IPS-20b (cell line): ENCODE measurements around the gene TEN1.

ENCODE experiments used
- H3K27ac ChIP-seq: one replicate; pipeline ENCODE4 v1.5.1; 2013; ENCODE audit warnings: low read length
- H3K27me3 ChIP-seq: 2 replicates; pipeline ENCODE4 v1.6.1; 2013; ENCODE audit warnings: mild to moderate bottlenecking, low read length, inconsistent platforms; ENCODE audit not compliant: insufficient read depth
- H3K36me3 ChIP-seq: 2 replicates; pipeline ENCODE4 v1.6.1; 2013; ENCODE audit warnings: low read depth, mild to moderate bottlenecking, inconsistent platforms, low read length, moderate library complexity; ENCODE audit not compliant: insufficient read depth
- H3K4me1 ChIP-seq: 2 replicates; pipeline ENCODE4 v1.6.1; 2013; ENCODE audit warnings: mild to moderate bottlenecking, control low read depth, inconsistent platforms, low read length, moderate library complexity; ENCODE audit not compliant: insufficient read depth
- H3K4me3 ChIP-seq: 2 replicates; pipeline ENCODE4 v1.5.1; 2013; ENCODE audit warnings: mild to moderate bottlenecking, low read length, inconsistent platforms
- H3K9ac ChIP-seq: 2 replicates; pipeline ENCODE4 v1.6.1; 2013; ENCODE audit warnings: low read depth, mild to moderate bottlenecking, inconsistent platforms, low read length, moderate library complexity
- H3K9me3 ChIP-seq: 2 replicates; pipeline ENCODE4 v1.6.1; 2013; ENCODE audit warnings: mild to moderate bottlenecking, low read depth, low read length, inconsistent platforms; ENCODE audit not compliant: insufficient read depth

TEN1 gene

GRCh38 chr17:76000016-76000754, 21.1 kb downstream of the TEN1 start:
- H3K9ac ChIP-seq = no peak overlapping the region
- no peaks in the 10 kb centered on the region for H3K4me1 ChIP-seq
- H3K4me3 ChIP-seq = no peak overlapping the region
- H3K36me3 ChIP-seq = 0 out of 2 replicates have a peak, but pooled peaks cover 12% of the 10 kb centered on the region
- H3K27ac ChIP-seq = no peak overlapping the region
- H3K27me3 ChIP-seq = no peaks in the 10 kb centered on the region
- no peaks in the 10 kb centered on the region for H3K9me3 ChIP-seq

DNA sequence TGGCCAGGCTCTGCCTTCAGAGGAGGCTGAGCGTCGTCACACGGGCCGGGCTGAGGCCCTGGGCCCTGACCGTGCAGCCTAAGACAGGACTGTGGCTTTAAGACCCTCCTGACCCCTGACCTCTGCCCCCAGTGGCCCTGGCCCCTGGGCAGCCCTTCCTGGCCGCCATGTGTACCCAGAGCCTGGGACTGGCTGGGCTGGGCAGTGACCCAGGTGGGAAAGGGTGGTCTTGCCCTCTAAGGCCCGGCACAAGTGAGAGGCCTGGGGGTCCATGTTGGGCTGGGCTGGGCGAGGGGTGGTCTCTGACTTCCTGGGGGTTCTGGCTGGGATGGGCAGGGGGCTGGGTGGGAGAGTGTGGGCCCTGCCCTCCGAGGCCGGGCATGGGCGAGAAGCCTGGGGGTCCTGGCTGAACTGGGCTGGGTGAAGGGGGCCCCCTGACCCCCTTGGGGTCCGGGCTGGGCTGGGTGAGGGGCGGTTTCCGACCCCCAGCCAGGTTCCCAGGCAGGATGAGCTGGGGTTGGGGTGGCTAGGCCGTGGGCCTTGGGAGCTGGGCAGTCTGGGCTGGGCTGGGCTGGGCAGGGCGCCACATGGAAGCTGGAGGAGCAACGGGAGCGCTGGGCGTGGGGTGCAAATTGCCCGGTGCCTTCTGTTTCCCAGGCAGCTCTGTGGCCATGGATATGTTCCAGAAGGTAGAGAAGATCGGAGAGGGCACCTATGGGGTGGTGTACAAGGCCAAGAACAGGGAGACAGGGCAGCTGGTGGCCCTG, 21.9 kb downstream of the TEN1 start, which contains the start of gene CDK3:
CDK3 (plus strand) TSS at position 101 of the 767 bp plus-strand sequence; CDS start at position 672, 571 bp downstream.
- H3K9ac ChIP-seq = no peak within 1 kb of the TSS
- no peaks in the 10 kb centered on the region for H3K27me3 ChIP-seq
- 0 out of 2 replicates have a peak, but pooled peaks cover 5% of the 10 kb centered on the region for H3K36me3 ChIP-seq
- no peaks in the 10 kb centered on the region for H3K9me3 ChIP-seq
- H3K27ac ChIP-seq = no peak within 1 kb of the TSS
- no peak within 1 kb of the TSS for H3K4me3 ChIP-seq
- H3K4me1 ChIP-seq = no peaks in the 10 kb centered on the region

DNA sequence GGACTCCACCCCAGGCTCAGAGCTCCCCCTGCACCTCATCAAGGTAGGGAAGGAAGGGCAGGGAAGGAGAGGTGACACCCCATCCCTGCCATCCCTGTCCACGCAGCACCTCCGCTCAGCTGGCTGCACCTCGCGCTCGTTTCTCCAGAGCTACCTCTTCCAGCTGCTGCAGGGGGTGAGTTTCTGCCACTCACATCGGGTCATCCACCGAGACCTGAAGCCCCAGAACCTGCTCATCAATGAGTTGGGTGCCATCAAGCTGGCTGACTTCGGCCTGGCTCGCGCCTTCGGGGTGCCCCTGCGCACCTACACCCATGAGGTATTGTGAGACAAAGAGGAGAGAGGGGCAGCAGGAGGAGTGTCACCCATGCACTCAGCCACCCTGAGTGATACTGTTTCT, 23.1 kb downstream of the TEN1 start:
- H3K4me3 ChIP-seq = no peak overlapping the region

GRCh38 chr17:76003915-76004314, 24.9 kb downstream of the TEN1 start:
- no peak overlapping the region for H3K27ac ChIP-seq
- no peaks in the 10 kb centered on the region for H3K4me1 ChIP-seq
- H3K27me3 ChIP-seq = no peaks in the 10 kb centered on the region
- 0 out of 2 replicates have a peak, but pooled peaks cover 5% of the 10 kb centered on the region for H3K36me3 ChIP-seq
- no peaks in the 10 kb centered on the region for H3K9me3 ChIP-seq
- H3K9ac ChIP-seq = no peak overlapping the region
- H3K4me3 ChIP-seq = no peak overlapping the region

More for the DNA sequence above, 23.1 kb downstream of the TEN1 start:
- no peak overlapping the region for H3K9ac ChIP-seq
- H3K9me3 ChIP-seq = no peaks in the 10 kb centered on the region
- H3K27ac ChIP-seq = no peak overlapping the region
- 0 out of 2 replicates have a peak, but pooled peaks cover 5% of the 10 kb centered on the region for H3K36me3 ChIP-seq
- no peaks in the 10 kb centered on the region for H3K27me3 ChIP-seq
- no peaks in the 10 kb centered on the region for H3K4me1 ChIP-seq

GRCh38 chr17:76004750-76005262, 25.8 kb downstream of the TEN1 start:
- H3K27ac ChIP-seq = no peak overlapping the region
- H3K9me3 ChIP-seq = no peaks in the 10 kb centered on the region
- no peak overlapping the region for H3K9ac ChIP-seq

DNA sequence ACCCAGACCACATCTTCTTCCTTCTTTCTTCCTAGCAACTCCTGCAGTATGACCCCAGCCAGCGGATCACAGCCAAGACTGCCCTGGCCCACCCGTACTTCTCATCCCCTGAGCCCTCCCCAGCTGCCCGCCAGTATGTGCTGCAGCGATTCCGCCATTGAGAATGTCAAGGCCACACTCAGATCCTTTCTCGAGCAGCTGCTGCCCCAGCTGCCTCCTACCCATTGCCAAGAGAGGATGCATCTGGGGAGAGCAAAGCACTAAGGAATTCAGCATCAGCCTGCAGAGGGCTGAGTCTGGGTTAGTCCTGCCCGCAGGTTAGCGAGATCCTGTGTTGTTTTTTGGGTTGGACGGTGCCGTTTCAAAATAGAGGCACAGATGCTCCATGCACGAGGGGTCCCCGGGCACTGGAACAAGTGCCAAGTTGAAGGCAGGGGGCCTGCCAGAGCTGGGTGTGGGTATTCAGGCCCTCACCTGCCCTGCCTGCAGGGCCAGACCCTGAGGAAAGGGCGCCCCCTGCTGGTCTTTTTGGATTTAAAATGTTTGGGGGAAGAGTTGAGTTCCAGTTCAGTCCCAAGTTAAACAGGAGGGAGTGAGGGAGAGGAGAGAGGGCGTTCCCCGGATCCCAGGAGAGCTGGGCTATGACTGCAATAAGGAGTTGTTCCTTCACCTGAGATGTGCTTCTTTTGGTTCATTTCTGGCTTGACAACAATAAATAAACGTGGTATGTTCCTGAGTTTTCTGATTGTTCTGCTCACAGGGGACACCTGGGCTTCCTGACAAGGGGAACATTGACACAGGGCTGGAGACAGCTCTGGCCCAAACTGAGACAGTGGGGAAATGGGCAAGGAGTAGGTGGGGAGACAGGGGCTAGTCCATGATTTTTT, 26.5 kb downstream of the TEN1 start:
- Histone ChIP-seq H3K4me3 (no peak overlapping the region), H3K9ac (no peak overlapping the region), H3K36me3 (0 out of 2 replicates have a peak, but pooled peaks cover 5% of the 10 kb centered on the region), H3K9me3 (no peaks in the 10 kb centered on the region), H3K27me3 (no peaks in the 10 kb centered on the region), H3K4me1 (no peaks in the 10 kb centered on the region), H3K27ac (no peak overlapping the region)

More at GRCh38 chr17:76004750-76005262, 25.8 kb downstream of the TEN1 start:
- Histone ChIP-seq H3K4me3 (no peak overlapping the region), H3K27me3 (no peaks in the 10 kb centered on the region), H3K36me3 (0 out of 2 replicates have a peak, but pooled peaks cover 5% of the 10 kb centered on the region), H3K4me1 (no peaks in the 10 kb centered on the region)

- Histone ChIP-seq H3K4me1 (no peaks in the 10 kb centered on the region), H3K4me3 (no peak overlapping the region), H3K27me3 (no peaks in the 10 kb centered on the region), H3K9ac (no peak overlapping the region), H3K36me3 (0 out of 2 replicates have a peak, but pooled peaks cover 5% of the 10 kb centered on the region), H3K9me3 (no peaks in the 10 kb centered on the region), H3K27ac (no peak overlapping the region)
Observed at GRCh38 chr17:76007131-76007849, 28.2 kb downstream of the TEN1 start.

DNA sequence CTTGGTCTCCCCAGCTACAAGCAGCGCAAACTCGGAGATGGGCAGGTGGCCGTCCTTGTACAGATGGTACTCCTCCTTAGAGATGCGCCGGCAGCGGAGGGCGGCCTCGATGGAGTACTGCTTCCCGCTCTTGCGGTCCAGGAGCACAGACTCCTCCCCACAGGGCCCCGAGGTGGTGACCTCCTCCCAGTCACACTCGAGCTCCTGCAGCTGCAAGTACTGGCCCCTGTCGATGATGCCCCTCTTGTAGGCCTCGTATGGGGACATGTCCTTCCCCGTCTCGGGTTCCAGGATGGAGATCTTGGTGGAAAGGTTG, 28.8 kb downstream of the TEN1 start:
- Histone ChIP-seq H3K27me3 (no peaks in the 10 kb centered on the region), H3K4me3 (no peak overlapping the region), H3K27ac (no peak overlapping the region), H3K9ac (no peak overlapping the region), H3K36me3 (0 out of 2 replicates have a peak, but pooled peaks cover 5% of the 10 kb centered on the region), H3K9me3 (no peaks in the 10 kb centered on the region), H3K4me1 (no peaks in the 10 kb centered on the region)

GRCh38 chr17:76008208-76008607, 29.2 kb downstream of the TEN1 start:
- no peaks in the 10 kb centered on the region for H3K27me3 ChIP-seq
- no peaks in the 10 kb centered on the region for H3K4me1 ChIP-seq
- H3K9me3 ChIP-seq = no peaks in the 10 kb centered on the region
- H3K9ac ChIP-seq = no peak overlapping the region
- H3K4me3 ChIP-seq = no peak overlapping the region
- H3K27ac ChIP-seq = no peak overlapping the region
- H3K36me3 ChIP-seq = 0 out of 2 replicates have a peak, but pooled peaks cover 3% of the 10 kb centered on the region

DNA sequence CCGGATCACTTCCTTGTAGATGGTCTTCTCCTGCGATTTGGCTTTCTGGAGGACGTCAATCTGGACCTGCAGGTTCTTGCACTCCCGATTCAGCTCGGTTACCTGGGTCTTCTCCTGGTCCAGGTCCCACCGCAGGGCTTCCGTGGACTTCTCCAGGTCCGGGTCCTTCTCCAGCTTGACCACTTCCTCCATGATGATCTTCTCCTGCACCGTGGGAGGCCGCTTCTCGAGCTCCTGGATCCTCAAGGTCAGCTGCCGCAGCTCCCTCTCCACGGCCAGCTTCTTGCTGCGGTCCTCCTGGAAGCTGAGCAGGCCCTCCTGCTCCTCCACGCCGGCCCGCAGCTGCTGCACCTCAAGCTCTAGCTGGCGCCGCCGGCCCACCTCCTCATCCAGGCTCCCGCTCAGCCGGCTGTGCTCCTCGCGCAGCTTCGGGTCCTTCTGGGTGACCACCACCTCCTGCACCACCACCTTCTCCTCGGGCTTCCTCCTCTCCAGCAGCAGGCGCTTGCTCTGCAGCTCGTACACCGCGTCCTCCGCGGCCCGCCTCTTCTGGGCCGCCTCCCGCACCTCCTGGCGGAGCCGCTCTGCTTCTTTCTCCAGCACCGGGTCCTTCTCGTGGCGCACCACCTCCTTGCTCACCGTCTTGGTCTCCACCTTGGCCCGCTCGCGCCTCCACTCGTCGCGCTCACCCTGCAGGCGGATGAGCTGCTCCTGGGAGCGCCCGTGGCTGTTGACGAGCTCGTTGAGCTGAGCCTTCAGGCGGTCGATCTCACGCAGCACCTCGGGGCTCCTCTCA, 29.8 kb downstream of the TEN1 start:
- no peaks in the 10 kb centered on the region for H3K27me3 ChIP-seq
- no peak overlapping the region for H3K9ac ChIP-seq
- H3K4me1 ChIP-seq = no peaks in the 10 kb centered on the region
- H3K4me3 ChIP-seq = no peak overlapping the region
- H3K9me3 ChIP-seq = no peaks in the 10 kb centered on the region
- H3K27ac ChIP-seq = no peak overlapping the region
- H3K36me3 ChIP-seq = no peaks in the 10 kb centered on the region
